AG09309 (cell line): ENCODE results near the gene REXO4.

Experiments
- DNase-seq: peaks from one replicate; pipeline ENCODE4 v3.0.0-alpha.2; 2010; ENCODE audit warnings: low read depth
- H3K4me3 ChIP-seq: 2 replicates; pipeline ENCODE4 v1.5.1; 2011; ENCODE audit warnings: mild to moderate bottlenecking, low read depth, low read length, moderate library complexity; ENCODE audit not compliant: control insufficient read depth
- TF ChIP-seq, protein P1 (sequence below): IDR thresholded peaks from 2 replicates; pipeline ENCODE4 v1.5.1; 2011; ENCODE audit warnings: mild to moderate bottlenecking, low read depth, low read length, inconsistent platforms; ENCODE audit not compliant: insufficient read depth, control insufficient read depth; ENCODE audit errors: missing control alignments

Gene REXO4

DNA sequence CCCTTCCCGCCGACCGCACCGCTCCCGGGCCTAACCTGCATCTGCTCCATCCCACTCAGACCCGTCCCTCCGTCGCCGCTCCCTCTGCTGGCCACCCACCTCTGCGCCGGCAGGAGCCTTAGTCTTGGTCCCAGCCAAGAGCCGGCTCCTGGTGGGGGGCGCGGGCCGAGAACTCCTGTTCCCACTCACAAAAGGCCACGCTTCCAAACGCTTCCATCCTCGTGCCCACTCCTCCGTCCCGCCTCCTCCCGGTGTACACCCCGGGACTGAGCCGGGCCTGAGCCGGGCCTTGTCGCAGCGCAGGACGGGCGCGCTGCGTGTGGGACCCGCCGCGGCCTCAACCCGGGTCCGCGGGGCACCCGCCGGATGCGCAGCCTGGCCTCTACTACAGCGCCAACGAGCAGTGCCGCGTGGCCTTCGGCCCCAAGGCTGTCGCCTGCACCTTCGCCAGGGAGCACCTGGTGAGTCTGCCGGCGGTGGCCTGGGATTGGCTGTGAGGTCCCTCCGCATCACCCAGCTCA, 11.9 kb upstream of the REXO4 start:
- H3K4me3 ChIP-seq, result no peak overlapping the region
- no peak for DNase-seq
- TF ChIP-seq, protein P1, sequence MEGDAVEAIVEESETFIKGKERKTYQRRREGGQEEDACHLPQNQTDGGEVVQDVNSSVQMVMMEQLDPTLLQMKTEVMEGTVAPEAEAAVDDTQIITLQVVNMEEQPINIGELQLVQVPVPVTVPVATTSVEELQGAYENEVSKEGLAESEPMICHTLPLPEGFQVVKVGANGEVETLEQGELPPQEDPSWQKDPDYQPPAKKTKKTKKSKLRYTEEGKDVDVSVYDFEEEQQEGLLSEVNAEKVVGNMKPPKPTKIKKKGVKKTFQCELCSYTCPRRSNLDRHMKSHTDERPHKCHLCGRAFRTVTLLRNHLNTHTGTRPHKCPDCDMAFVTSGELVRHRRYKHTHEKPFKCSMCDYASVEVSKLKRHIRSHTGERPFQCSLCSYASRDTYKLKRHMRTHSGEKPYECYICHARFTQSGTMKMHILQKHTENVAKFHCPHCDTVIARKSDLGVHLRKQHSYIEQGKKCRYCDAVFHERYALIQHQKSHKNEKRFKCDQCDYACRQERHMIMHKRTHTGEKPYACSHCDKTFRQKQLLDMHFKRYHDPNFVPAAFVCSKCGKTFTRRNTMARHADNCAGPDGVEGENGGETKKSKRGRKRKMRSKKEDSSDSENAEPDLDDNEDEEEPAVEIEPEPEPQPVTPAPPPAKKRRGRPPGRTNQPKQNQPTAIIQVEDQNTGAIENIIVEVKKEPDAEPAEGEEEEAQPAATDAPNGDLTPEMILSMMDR, result peak; percentile 45

DNA sequence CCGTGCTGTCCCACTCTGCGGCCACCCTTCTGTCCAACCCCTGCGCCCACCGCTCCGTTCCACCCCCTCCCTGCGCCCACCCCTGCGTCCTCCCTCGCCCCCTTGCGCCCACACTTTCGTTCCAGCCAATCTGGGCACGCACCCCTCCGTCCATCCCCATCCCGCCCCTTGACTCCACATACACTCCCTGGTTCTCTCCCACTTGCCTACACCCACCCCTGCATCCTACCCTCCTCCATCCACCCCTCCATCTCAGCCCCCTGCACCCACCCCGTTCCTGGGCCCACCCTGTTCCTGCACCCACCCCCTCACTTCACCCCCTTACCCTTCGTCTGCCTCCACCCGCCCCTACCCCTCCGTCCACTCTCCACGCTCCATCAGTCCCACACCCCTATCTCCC, 11.4 kb upstream of the REXO4 start:
- TF ChIP-seq, protein P1, result no peak
- no peak overlapping the region for H3K4me3 ChIP-seq
- DNase-seq, result no peak

DNA sequence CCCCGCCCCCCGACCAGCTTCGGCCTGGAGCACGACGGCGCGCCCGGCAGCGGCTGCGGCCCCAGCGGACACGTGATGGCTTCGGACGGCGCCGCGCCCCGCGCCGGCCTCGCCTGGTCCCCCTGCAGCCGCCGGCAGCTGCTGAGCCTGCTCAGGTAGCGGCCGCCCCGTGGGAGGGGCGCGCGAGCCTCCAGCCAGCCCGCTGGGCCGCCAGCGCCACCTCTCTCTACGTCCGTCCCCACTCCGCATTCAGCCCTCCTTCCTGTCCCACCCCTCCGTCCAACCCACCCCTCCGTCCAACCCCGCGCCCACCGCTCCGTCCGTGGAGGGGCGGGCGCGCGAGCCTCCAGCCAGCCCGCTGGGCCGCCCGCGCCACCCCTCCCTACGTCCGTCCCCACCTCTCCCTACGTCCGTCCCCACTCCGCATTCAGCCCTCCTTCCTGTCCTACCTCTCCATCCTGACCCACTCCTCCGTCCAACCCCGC, 10.8 kb upstream of the REXO4 start:
- DNase-seq, result no peak
- H3K4me3 ChIP-seq, result no peak overlapping the region
- TF ChIP-seq, protein P1, result no peak

DNA sequence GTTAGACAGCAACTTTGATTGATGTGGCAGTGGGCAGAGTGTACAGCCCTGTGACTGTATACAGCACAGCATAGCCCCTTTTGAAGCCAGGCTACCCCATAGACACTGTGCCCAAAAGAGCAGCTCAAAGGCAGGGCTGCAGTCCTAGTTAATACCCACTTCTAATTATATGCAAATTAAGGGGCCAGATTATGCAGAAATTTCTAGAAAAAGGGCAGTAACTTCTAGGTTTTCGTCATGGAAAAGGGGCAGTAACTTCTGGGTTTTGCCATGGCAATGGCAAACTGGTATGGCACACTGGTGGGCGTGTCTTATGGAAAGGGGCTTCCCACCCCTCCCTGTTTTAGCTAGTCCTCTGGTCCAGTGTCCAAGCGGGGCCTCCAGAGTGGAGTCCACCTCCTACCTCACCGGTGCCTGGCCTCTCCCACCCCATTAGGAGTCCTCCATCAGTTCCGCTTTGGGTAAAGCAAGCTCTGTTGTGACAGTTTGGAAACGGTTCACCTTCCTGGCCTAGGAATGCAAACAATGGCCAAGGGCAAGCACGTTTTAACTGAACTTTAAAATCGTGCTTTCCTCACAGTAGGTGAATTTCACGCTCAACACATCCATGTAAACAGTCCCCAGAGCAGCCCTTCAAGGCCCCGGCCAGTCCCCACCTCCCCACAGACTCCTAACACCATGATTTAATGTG, 10.0 kb upstream of the REXO4 start:
- TF ChIP-seq, protein P1, result no peak
- H3K4me3 ChIP-seq, result no peak overlapping the region
- no peak for DNase-seq

DNA sequence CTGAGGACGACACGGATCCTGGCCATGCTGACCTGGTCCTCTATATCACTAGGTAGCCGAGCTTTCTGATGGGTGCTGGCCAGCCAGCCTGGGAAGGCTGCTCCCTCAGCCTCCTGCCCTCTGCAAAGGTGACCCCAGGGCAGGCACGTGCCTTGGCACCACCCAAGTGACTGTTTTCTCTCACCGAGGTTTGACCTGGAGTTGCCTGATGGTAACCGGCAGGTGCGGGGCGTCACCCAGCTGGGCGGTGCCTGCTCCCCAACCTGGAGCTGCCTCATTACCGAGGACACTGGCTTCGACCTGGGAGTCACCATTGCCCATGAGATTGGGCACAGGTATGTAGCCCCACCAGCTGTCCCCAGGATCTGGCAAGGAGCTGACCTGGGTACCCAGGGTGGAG, 8.2 kb upstream of the REXO4 start:
- no peak for DNase-seq
- TF ChIP-seq, protein P1, result no peak
- no peak overlapping the region for H3K4me3 ChIP-seq

DNA sequence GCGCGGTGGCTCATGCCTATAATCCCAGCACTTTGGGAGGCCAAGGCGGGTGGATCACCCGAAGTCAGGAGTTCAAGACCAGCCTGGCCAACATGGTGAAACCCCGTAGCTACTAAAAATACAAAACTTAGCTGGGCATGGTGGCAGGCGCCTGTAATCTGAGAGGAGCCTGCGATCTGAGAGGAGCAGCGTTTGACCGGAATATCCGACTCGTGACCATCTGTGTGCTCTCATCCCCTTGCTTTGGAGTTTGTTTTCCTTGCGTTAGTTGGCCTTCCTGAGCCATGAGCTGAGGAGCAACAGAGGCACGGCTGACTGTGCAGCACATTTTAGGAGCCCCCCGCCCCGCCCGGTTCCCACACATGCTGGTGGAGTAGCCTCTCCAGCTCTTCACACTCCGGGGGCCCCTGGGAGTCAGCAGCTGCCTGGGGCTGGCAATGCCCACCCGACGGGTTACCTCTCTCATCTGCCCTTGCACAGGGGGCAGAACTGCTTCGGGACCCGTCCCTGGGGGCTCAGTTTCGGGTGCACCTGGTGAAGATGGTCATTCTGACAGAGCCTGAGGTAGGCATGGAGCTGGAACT, 7.3 kb upstream of the REXO4 start:
- H3K4me3 ChIP-seq, result no peak overlapping the region
- TF ChIP-seq, protein P1, result no peak
- DNase-seq, result no peak
